GM19023 (cell line): ENCODE data around the gene HNRNPK.

Source experiments
- ATAC-seq: cut with Tn5 transposase; IDR thresholded peaks from one replicate; pipeline ENCODE4 v1.9.1; 2021; ENCODE audit warnings: mild to moderate bottlenecking, moderate library complexity; ENCODE audit not compliant: unreplicated experiment

The HNRNPK gene

DNA sequence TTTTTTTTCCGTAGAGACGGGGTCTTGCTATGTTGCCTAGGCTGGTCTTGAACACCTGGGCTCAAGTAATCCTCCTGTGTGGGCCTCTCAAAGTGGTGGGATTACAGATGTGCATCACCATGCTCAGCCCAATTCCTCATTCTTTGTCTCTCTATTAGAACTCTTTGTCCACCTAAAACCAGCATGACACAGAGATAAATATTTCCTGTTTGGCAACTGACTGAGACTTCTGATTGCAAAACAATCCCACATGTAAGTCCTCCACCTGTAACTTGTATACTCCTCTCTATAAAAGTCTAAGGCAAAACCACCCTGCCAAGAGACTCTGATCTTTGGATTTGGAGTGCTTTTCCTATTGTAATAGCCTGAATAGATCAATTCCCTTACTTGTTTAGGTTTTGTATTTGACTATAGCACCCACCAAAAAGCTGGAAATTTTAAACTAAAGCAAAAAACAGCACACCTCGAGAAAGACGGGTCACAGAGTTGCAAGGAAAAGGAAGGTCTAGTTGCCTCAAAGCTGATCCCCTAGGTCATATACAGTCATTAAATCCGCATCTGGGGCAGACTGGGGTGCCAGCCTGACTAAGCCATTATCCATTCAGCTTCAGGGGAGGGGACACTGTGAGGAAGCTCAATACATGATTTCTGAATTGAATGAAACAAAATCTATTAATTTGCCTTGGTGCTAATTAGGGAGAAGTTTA lies 45.3 kb downstream of the HNRNPK start:
- no peak for ATAC-seq

DNA sequence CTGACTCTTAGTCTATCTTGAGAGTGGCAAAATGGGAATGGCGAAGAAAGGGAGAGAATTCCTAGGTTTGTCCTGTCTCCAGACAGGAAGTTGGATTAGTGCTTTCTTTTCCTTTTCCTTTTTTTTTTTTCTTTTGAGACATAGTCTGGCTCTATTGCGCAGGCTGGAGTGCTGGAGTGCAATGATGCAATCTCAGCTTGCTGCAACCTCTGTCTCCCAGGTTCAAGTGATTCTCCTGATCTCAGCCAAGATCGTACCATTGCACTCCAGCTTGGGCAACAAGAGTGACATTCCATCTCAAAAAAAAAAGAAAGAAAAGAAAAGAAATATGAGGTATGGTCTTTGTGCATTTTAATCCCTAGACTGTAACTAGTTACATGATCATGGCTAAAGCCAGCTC lies 46.2 kb downstream of the HNRNPK start:
- no peak for ATAC-seq

DNA sequence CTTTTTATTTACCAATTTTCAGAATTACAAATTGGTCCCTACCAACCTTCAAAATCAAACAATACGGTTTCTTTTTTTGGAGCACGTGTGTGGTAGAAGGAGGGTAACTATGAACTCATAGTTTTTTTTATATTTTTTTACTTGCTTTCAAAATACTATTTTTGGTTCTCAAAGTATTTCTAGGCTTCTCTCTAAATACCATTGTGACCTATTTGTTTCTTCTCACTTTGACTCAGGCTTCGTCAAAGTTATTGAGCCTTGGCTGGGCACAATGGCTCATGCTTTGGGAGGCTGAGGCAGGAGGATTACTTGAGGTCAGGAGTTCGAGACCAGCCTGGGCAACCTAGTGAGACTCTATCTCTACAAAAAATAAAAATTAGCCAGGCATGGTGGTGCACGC lies 47.2 kb downstream of the HNRNPK start:
- ATAC-seq = no peak

DNA sequence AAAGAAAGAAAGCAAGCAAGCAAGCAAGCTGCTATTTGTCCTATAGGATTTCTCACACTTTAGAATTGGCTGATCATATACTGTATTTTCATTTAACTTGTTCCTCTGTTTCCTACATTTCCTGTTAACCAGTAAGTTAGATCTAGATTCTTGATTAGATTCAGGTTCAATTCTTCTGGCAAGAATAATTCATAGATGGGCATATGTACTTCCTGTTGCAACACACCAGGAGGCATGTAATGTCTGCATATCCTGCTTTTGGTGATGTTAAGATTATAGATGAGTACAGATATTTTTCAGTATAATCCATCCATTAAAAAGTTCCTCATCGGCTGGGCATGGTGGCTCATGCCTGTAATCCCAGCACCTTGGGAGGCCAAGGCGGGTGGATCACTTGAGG lies 48.0 kb downstream of the HNRNPK start:
- ATAC-seq = no peak

DNA sequence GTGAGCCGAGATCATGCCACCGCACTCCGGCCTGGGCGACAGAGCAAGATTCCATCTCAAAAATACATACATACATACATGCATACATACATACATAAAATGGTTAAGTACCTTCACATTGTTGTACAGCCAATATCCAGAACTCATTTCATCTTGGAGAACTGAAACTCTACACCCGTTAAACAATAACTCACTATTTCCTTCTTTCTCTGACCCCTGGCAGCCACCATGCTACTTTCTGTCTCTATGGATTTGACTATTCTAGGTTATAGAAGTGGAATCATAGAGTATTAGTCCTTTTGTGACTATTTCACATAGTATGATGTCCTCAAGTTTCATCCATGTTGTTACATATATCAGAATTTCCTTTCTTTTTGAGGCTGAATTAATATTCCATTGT lies 49.1 kb downstream of the HNRNPK start:
- ATAC-seq = no peak

DNA sequence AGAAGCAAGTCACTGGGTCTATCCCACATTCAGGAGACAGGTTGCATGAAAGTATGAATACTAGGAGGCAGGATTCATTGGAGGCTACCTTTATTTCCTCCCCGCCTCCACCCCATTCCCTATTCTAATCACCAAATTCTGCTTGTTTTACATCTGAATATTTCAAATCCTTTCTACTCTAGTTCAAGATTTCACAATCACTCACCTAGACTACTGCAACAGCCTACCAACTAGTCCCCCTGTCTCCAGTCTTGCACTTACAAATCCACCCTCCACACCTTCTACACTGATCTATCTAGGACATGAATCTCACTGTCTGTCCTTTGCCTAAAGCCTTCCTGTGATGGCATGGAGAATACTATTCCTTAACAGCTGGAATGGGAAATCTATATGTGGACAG lies 52.4 kb downstream of the HNRNPK start:
- no peak for ATAC-seq

DNA sequence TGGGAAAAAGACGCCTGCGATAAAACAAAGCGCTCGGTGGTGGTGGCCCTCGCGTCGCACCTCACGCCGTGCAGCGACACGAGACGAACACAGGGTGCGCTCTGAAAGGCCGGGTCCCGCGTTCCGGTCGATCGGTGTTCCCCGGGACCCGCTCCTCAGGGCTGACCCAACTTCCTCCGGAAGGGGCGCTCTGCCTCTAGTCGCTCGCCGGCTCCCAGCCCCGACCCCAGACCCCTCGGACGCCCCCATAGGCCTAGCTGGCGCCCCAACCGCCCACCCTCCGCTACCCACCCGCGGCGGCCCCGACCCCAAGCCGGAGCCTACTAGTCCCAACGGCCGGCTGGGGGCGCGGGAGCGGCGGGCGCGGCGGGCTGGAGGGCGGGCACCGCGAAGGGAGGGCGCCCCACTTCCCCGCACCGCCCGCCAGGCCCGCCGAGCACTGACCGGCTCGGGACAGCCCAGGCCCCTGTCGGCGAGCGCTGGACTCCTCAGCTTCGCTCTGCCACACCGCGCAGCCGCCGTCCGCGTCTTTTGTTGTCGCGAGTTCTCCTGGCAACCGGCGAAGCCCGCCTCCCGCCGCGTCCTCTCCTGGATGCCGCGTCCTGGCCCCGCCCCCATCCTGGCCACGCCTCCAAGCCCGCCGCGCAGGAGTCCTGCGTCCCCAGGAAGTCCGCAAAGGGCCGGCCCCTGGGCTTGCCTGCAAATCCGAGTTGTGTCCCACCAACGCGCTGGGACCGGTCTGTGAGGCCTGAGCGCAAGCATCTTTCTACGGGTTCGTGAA lies 58.9 kb downstream of the HNRNPK start, which contains the start of gene KIF27:
Gene KIF27, minus strand, starts transcription at position 506 of the 781 bp plus-strand sequence. CDS start 5,841 bp downstream, outside the sequence.
- ATAC-seq = peak; percentile 93

DNA sequence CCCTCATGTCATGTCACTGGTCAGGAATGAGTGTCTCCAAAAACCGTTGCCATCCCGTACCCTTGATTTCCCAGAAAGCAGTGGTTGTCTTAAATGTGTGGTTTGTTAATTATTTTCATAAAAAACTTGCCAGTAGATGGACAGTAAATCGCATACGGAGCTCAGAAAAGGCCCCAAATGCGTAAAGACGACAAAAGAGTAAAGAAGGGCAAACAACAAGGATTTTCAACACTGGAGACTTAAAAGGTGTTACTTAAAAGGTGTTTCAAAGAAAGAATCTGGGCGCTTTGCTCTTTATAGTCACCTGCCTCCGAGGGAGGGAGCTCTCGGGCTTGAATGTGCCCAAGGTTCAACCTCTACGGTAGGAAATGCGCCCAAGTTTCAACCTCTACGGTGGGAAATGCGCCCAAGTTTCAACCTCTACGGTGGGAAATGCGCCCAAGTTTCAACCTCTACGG lies 59.5 kb downstream of the HNRNPK start:
- ATAC-seq = peak; percentile 23

DNA sequence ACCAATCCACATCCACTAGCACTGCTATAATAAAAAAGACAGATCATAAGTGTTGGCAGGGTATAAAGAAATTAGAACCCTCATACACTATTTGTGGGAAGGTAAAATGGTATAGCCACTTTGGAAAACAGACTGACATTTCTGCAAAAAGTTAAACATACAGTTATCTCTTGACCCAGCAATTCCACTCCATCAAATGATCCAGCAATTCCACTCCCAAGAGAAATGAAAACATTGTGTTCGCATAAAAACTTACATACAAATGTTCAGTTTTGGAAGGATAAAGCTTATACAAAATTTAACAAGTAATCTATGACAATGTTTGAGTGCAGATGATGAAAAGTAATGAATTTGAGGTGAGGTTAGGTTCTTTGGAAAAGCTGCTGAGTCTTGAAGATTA lies 60.9 kb downstream of the HNRNPK start:
- ATAC-seq = no peak
